ENCODE results near the gene CACNA1G. TPM values are rescaled to one million over a fixed set of nuclear protein-coding genes. Genes with fewer than 3 reads are reported as not detected.

Gene CACNA1G
- total RNA-seq, 4 donors from 2014 or later, result 0.11 to 0.38 (median 0.13) TPM; not detected in 1

GRCh38 chr17:50534979-50535326 is 25.6 kb upstream of the CACNA1G start:
- TF ChIP-seq, protein P1, sequence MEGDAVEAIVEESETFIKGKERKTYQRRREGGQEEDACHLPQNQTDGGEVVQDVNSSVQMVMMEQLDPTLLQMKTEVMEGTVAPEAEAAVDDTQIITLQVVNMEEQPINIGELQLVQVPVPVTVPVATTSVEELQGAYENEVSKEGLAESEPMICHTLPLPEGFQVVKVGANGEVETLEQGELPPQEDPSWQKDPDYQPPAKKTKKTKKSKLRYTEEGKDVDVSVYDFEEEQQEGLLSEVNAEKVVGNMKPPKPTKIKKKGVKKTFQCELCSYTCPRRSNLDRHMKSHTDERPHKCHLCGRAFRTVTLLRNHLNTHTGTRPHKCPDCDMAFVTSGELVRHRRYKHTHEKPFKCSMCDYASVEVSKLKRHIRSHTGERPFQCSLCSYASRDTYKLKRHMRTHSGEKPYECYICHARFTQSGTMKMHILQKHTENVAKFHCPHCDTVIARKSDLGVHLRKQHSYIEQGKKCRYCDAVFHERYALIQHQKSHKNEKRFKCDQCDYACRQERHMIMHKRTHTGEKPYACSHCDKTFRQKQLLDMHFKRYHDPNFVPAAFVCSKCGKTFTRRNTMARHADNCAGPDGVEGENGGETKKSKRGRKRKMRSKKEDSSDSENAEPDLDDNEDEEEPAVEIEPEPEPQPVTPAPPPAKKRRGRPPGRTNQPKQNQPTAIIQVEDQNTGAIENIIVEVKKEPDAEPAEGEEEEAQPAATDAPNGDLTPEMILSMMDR (IDR thresholded peaks at IDR 0.05), result no peak
- no peak for TF ChIP-seq POLR2A (IDR thresholded peaks at IDR 0.05)
- H3K4me3 ChIP-seq, result peak overlapping the region; percentile 69 to 76 (median 74)

DNA sequence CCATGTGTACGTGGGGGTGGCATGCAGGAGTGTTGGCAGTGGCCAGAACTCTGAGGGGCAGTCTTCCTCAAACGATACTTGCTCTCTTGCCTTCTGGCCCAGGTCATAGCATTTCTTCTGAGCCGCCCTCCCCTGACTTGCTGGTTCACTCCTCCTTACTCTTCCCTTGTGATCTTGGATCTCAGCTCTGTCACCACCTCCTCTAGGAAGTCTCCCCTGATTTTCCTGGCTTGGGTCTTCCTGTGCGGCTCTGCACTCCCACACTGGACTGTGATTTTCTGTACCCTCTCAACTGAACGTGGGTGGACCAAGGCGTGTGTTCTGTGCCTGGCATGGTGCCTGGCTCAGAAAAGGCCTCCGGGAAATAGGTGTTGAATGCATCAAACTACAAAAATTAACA is 25.1 kb upstream of the CACNA1G start:
- TF ChIP-seq, protein P1 (IDR thresholded peaks at IDR 0.05), result no peak
- TF ChIP-seq POLR2A (IDR thresholded peaks at IDR 0.05), result no peak
- peak overlapping the region; percentile 69 to 76 (median 74) for H3K4me3 ChIP-seq
- 42 to 75% methylated on average over 5 of the region's 7 CpGs for WGBS, 2 donors
- H3K4me1 ChIP-seq, result peaks cover 27 to 92% (median 35%) of the 10 kb centered on the region in 3 donors
- H3K9me3 ChIP-seq, result no peaks in the 10 kb centered on the region
- peaks cover 9 to 39% (median 9%) of the 10 kb centered on the region in 3 donors for H3K36me3 ChIP-seq
- no peak for DNase-seq
- peaks cover 0 to 43% (median 4%) of the 10 kb centered on the region in 4 donors for H3K27me3 ChIP-seq
- intact Hi-C loops (cut with DNase I), result no loop called here
- peak overlapping the region in 3 of 4 donors; percentile 92 to 96 (median 94) for H3K27ac ChIP-seq

More at GRCh38 chr17:50534979-50535326, 25.6 kb upstream of the CACNA1G start:
- H3K4me1 ChIP-seq, result peaks cover 24 to 87% (median 31%) of the 10 kb centered on the region in 3 donors
- intact Hi-C loops (cut with DNase I), result no loop called here
- H3K36me3 ChIP-seq, result peaks cover 9 to 39% (median 9%) of the 10 kb centered on the region in 3 donors
- H3K27ac ChIP-seq, result peak overlapping the region; percentile 76 to 96 (median 93)
- DNase-seq, result no peak
- H3K9me3 ChIP-seq, result no peaks in the 10 kb centered on the region
- 55 to 57% methylated on average over 2 of the region's 2 CpGs for WGBS, 2 donors
- H3K27me3 ChIP-seq, result peaks cover 0 to 46% (median 4%) of the 10 kb centered on the region in 4 donors

GRCh38 chr17:50536683-50537646 is 23.6 kb upstream of the CACNA1G start:
- intact Hi-C loops (cut with DNase I), result no loop called here
- Histone ChIP-seq H3K27ac (no peak overlapping the region), H3K4me3 (no peak overlapping the region), H3K36me3 (peaks cover 9 to 48% (median 9%) of the 10 kb centered on the region in 3 donors), H3K9me3 (no peaks in the 10 kb centered on the region), H3K27me3 (peaks cover 0 to 28% (median 4%) of the 10 kb centered on the region in 4 donors), H3K4me1 (peaks cover 41 to 100% (median 45%) of the 10 kb centered on the region in 3 donors)
- WGBS, 2 donors, result 90 to 92% methylated on average over 10 to 42 of the region's 45 CpGs
- TF ChIP-seq POLR2A (IDR thresholded peaks at IDR 0.05), result no peak
- TF ChIP-seq, protein P1 (IDR thresholded peaks at IDR 0.05), result no peak
- DNase-seq, result no peak

DNA sequence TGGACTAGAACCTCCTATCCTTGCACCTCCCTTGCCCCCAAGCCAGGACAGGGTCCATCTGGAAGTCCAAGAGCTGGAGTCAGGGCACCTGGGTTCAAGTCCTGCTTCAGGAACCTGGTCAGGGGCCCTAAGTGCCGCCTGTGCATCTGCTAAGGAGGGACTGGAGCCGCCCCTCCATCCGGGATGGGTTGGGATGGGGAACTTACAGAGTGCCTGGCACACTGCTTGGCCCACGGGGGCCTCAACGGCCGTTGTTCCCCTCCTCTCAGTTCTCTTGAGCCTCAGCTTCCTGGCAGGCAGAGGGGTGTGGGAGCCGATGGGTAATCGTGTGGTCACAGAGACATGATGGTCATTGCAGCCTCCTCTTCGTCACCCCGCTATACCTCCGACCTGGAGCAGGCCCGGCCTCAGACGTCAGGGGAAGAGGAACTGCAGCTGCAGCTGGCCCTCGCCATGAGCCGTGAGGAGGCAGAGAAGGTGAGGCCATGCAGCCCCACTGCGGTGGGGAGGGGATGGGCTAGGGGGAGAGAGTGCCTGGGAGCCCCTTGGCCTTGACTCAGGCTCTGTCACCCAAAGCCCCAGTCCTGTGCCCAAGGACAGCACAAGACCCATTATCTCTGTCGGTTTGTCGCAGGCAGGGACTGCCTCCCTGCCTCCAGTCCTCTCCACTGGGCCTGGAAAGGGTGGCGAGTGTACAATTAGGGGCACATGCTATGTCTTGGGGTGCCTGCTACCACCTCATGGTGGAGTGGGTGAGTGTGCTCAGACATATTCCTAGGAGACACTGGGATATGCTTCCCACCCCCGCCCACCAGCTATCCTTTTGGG is 22.6 kb upstream of the CACNA1G start:
- no peak for DNase-seq
- Histone ChIP-seq H3K36me3 (peaks cover 9 to 48% (median 9%) of the 10 kb centered on the region in 3 donors), H3K4me3 (no peak overlapping the region), H3K27me3 (peaks cover 0 to 18% (median 0%) of the 10 kb centered on the region in 4 donors), H3K27ac (peak overlapping the region in 1 of 4 donors; percentile 68), H3K4me1 (peaks cover 43 to 100% (median 44%) of the 10 kb centered on the region in 3 donors), H3K9me3 (no peaks in the 10 kb centered on the region)
- intact Hi-C loops (cut with DNase I), result no loop called here
- no peak for TF ChIP-seq POLR2A (IDR thresholded peaks at IDR 0.05)
- TF ChIP-seq, protein P1 (IDR thresholded peaks at IDR 0.05), result no peak
- WGBS, 2 donors, result 91% methylated on average over 3 of the region's 20 CpGs; no CpG with 5 or more reads in 1 of the 2 donors

Measured in esophagus squamous epithelium (tissue), 5 donors.